Loucy (cell line): ENCODE results near the gene TECPR2.

ENCODE experiments used
- CTCF ChIP-seq: fragments of 200-600 bp; sonication (generic); conservative IDR thresholded peaks from 2 replicates; pipeline ENCODE4 v1.5.1; 2014; ENCODE audit warnings: mild to moderate bottlenecking, antibody characterized with exemption, low read length
- EZH2phosphoT487 ChIP-seq: fragments of 200-600 bp; IDR thresholded peaks from 2 replicates; pipeline ENCODE4 v1.6.1; 2018; ENCODE audit warnings: antibody characterized with exemption, mild to moderate bottlenecking, moderate library complexity, borderline replicate concordance

GRCh38 chr14:102518063-102518648 is 155.4 kb downstream of the TECPR2 start:
- no peak for TF ChIP-seq CTCF
- no peak for TF ChIP-seq EZH2phosphoT487
